Transverse colon (tissue), 3 donors: ENCODE measurements around the gene ELFN1.

Experiments used
- POLR2A ChIP-seq: fragments of 450-650 bp; IDR thresholded peaks from one replicate; pipeline ENCODE4 v1.6.1; 2016; ENCODE audit warnings: antibody characterized with exemption, mild to moderate bottlenecking, moderate library complexity
- TF ChIP-seq, protein P1 (sequence below), 5 experiments: fragments of 200-600 bp in 3 of 5; fragments of 450-650 bp in 2 of 5; sonication (generic) in 3 of 5; IDR thresholded peaks; 1 replicate in 2 of 5; 2 replicates in 3 of 5; pipeline ENCODE4 v1.5.1; 2016 to 2017; ENCODE audit warnings: antibody characterized with exemption in 5 of 5, inconsistent platforms in 3 of 5, mild to moderate bottlenecking in 2 of 5, moderate library complexity in 1 of 5

DNA sequence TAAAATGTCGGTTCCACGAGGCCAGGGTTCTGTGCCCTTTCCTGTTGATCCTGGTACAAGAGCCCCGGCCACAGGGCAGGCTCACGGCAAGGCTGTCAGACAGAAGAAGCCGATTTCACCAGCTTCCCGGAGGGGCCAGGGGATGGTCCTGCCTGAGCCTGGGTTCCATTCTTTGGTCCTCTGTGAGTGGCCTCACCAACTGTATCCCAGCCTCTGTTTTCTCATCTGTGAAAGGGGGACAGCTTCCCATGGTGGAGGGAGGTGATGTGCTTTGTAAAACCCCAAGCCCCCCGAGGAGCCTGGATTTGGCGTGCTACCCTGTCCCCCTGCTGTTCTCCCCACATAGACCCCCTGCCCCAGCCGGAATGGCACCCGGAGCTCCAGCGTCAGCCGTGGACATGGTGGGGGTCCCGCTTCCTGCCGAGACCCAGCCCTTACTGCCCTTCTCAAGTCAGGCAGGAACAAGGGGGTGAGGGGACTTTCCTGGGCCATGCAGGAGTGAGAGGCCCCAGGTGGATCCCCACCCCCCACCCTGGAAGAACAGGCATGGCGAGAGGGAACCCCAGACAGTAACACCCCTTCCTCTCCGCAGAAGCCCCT, 28.3 kb upstream of the ELFN1 start:
- TF ChIP-seq, protein P1, sequence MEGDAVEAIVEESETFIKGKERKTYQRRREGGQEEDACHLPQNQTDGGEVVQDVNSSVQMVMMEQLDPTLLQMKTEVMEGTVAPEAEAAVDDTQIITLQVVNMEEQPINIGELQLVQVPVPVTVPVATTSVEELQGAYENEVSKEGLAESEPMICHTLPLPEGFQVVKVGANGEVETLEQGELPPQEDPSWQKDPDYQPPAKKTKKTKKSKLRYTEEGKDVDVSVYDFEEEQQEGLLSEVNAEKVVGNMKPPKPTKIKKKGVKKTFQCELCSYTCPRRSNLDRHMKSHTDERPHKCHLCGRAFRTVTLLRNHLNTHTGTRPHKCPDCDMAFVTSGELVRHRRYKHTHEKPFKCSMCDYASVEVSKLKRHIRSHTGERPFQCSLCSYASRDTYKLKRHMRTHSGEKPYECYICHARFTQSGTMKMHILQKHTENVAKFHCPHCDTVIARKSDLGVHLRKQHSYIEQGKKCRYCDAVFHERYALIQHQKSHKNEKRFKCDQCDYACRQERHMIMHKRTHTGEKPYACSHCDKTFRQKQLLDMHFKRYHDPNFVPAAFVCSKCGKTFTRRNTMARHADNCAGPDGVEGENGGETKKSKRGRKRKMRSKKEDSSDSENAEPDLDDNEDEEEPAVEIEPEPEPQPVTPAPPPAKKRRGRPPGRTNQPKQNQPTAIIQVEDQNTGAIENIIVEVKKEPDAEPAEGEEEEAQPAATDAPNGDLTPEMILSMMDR (IDR thresholded peaks at IDR 0.05): no peak
- TF ChIP-seq POLR2A: no peak
